ENCODE results near the gene TCFL5. TPM values are rescaled to one million over a fixed set of nuclear protein-coding genes. Genes with fewer than 3 reads are reported as not detected.

TCFL5 gene
- total and polyA plus RNA-seq, 2 donors (not counting 3 experiments of a cell fraction or from before 2014, with no cell fraction given): 4.4 to 11.1 TPM

DNA sequence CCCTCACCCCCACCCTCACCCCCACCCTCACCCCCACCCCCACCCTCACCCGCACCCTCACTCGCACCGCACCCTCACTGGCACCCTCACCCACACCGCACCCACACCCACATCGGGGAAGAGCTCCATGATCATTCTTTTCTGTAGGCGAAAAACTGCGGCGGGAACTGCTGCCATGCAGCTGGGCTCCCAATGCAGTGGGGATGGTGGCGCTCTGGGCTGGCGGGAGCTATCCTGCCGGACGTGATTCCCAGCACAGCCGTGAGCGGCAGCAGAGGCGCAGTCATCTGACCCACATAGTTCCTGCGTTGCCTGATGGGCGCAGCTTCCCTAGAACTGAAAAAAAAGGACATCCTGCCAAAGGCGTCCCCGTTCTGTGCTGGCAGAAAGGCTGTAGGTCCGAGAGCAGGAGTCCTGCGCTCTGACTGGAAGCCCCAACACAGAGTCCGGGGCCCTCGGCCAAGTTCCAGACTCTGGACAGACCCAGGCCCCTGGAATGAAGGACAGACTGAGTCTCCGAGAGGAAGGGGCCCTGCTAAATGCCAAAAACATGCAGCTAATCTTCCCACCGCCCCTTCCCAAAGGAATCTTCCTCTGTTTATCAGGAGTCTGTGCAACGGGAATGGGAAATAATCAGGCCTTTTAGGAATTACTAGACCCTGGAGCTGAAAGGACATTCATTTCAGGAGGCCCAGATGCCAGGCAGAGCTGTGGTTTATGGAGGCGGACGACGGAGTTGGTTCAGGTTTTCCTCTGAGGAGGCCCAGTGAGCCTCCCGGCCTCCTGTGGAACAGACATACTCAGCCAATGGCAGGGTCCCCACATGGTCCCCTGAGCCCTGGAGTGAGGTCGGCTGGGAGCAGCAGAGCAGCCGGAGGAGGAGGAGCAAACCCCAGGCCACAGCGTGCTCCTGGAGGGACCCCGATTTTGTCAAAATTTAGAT is 14.1 kb upstream of the TCFL5 start:
- ChIA-PET POLR2A (no interaction called here), CTCF (interaction anchor here (0.7 to 4.9 kb wide), 22 partner anchors 8 to 348 kb away, joined by 3 to 38 read pairs (median 4); partner anchors contain the start of genes COL9A3, GID8 and TCFL5)
- dilution Hi-C loops (cut with MboI; ENCODE audit: extremely low pct_ligation_motif_present, low sequenced_read_pairs) (no loop called here), intact Hi-C loops (cut with micrococcal nuclease) (no loop called here)
- no peaks in the 10 kb centered on the region for H3K79me2 ChIP-seq (ENCODE audit: control insufficient read depth, insufficient read depth, low read length)
- no peak overlapping the region for H3K27ac ChIP-seq (ENCODE audit: insufficient read depth, low read depth, low read length)
- peaks cover 0 to 3% of the 10 kb centered on the region in 2 experiments for H3K27me3 ChIP-seq (ENCODE audit: control insufficient read depth in 2 of 2, insufficient read depth in 2 of 2, low read length in 2 of 2)
- H4K20me1 ChIP-seq (replicated peaks; ENCODE audit: control insufficient read depth, extremely low read depth, insufficient read depth, low read length): no peaks in the 10 kb centered on the region
- no peaks in the 10 kb centered on the region for H3K9me1 ChIP-seq (replicated peaks; ENCODE audit: control insufficient read depth, extremely low read depth, insufficient read depth, low read length)
- no peak overlapping the region for H3K4me3 ChIP-seq (replicated peaks in 1 of 3; ENCODE audit: insufficient read depth in 1 of 3, low read depth in 1 of 3, low read length in 3 of 3)
- DNase-seq (ENCODE audit: low read depth, low spot score) (peak; percentile 77), FAIRE-seq (peak; percentile 87)
- no peak overlapping the region for H3K4me2 ChIP-seq (ENCODE audit: insufficient read depth, low read length)
- H3K4me1 ChIP-seq (ENCODE audit: control insufficient read depth, extremely low read depth, insufficient read depth, low read length): peaks cover 9% of the 10 kb centered on the region
- H2AFZ ChIP-seq (ENCODE audit: low read depth, low read length): peak overlapping the region; percentile 9
- no peak overlapping the region for H3K9ac ChIP-seq (replicated peaks; ENCODE audit: extremely low read depth, insufficient read depth, low read length)
- H3K9me3 ChIP-seq (replicated peaks; ENCODE audit: control insufficient read depth, insufficient read depth, low read length): no peaks in the 10 kb centered on the region
- no peak for TF ChIP-seq POLR2A (IDR thresholded peaks at IDR 0.05; ENCODE audit: low read depth, low read length)
- TF ChIP-seq, protein P1, sequence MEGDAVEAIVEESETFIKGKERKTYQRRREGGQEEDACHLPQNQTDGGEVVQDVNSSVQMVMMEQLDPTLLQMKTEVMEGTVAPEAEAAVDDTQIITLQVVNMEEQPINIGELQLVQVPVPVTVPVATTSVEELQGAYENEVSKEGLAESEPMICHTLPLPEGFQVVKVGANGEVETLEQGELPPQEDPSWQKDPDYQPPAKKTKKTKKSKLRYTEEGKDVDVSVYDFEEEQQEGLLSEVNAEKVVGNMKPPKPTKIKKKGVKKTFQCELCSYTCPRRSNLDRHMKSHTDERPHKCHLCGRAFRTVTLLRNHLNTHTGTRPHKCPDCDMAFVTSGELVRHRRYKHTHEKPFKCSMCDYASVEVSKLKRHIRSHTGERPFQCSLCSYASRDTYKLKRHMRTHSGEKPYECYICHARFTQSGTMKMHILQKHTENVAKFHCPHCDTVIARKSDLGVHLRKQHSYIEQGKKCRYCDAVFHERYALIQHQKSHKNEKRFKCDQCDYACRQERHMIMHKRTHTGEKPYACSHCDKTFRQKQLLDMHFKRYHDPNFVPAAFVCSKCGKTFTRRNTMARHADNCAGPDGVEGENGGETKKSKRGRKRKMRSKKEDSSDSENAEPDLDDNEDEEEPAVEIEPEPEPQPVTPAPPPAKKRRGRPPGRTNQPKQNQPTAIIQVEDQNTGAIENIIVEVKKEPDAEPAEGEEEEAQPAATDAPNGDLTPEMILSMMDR (IDR thresholded peaks at IDR 0.05; ENCODE audit: extremely low read depth in 1 of 2, insufficient read depth in 1 of 2, low read depth in 1 of 2, low read length in 2 of 2): peak; percentile 23 to 62
- peaks cover 0 to 1% of the 10 kb centered on the region in 2 experiments for H3K36me3 ChIP-seq (ENCODE audit: control insufficient read depth in 2 of 2, extremely low read depth in 1 of 2, insufficient read depth in 2 of 2, low read length in 2 of 2)
- BruUV-seq (replicated peaks): no TSS peak

DNA sequence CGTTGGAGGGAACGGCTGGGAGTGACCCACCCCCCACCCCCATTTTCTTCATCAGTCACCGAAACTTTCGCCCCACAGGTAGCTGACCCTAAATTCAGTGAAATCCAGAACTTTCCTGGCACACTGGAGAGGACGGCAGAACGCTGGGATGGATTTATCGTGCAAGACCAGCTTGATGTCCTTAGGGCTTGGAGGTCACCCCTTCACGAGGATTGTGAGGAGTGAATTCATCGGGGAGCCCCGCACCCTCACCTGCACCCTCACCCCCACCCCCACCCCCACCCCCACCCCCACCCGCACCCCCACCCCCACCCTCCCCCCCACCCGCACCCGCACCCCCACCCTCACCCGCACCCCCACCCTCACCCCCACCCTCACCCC is 13.3 kb upstream of the TCFL5 start:
- Histone ChIP-seq H3K79me2 (ENCODE audit: control insufficient read depth, insufficient read depth, low read length) (no peaks in the 10 kb centered on the region), H3K4me1 (ENCODE audit: control insufficient read depth, extremely low read depth, insufficient read depth, low read length) (peaks cover 9% of the 10 kb centered on the region), H3K4me3 (replicated peaks in 1 of 3; ENCODE audit: insufficient read depth in 1 of 3, low read depth in 1 of 3, low read length in 3 of 3) (no peak overlapping the region), H3K4me2 (ENCODE audit: insufficient read depth, low read length) (no peak overlapping the region), H3K27me3 (ENCODE audit: control insufficient read depth in 2 of 2, insufficient read depth in 2 of 2, low read length in 2 of 2) (peaks cover 0 to 3% of the 10 kb centered on the region in 2 experiments), H3K9me3 (replicated peaks; ENCODE audit: control insufficient read depth, insufficient read depth, low read length) (no peaks in the 10 kb centered on the region), H3K9ac (replicated peaks; ENCODE audit: extremely low read depth, insufficient read depth, low read length) (no peak overlapping the region), H3K9me1 (replicated peaks; ENCODE audit: control insufficient read depth, extremely low read depth, insufficient read depth, low read length) (no peaks in the 10 kb centered on the region), H2AFZ (ENCODE audit: low read depth, low read length) (no peak overlapping the region), H4K20me1 (replicated peaks; ENCODE audit: control insufficient read depth, extremely low read depth, insufficient read depth, low read length) (no peaks in the 10 kb centered on the region), H3K27ac (ENCODE audit: insufficient read depth, low read depth, low read length) (no peak overlapping the region), H3K36me3 (ENCODE audit: control insufficient read depth in 2 of 2, extremely low read depth in 1 of 2, insufficient read depth in 2 of 2, low read length in 2 of 2) (no peaks in the 10 kb centered on the region)
- DNase-seq (ENCODE audit: low read depth, low spot score) (no peak), FAIRE-seq (no peak)
- ChIA-PET POLR2A (no interaction called here), CTCF (interaction anchor here (0.7 to 4.9 kb wide), 19 partner anchors 7 to 348 kb away, joined by 3 to 38 read pairs (median 4); partner anchors contain the start of genes COL9A3, GID8 and TCFL5)
- no TSS peak for BruUV-seq (replicated peaks)
- intact Hi-C loops (cut with micrococcal nuclease) (no loop called here), dilution Hi-C loops (cut with MboI; ENCODE audit: extremely low pct_ligation_motif_present, low sequenced_read_pairs) (no loop called here)
- no peak for TF ChIP-seq MYC (IDR thresholded peaks at IDR 0.05; ENCODE audit: low read depth, low read length)
- no peak for TF ChIP-seq JUN (IDR thresholded peaks at IDR 0.05; ENCODE audit: borderline replicate concordance, insufficient read depth, insufficient read length, low read depth)
- TF ChIP-seq POLR2AphosphoS5 (IDR thresholded peaks at IDR 0.05; ENCODE audit: insufficient read depth, low read depth, low read length): no peak
- no peak for TF ChIP-seq GATA2 (IDR thresholded peaks at IDR 0.05; ENCODE audit: insufficient read depth, insufficient read length, low read depth, low read length)
- TF ChIP-seq POLR2A (IDR thresholded peaks at IDR 0.05; ENCODE audit: low read depth, low read length): no peak
- TF ChIP-seq, protein P2, sequence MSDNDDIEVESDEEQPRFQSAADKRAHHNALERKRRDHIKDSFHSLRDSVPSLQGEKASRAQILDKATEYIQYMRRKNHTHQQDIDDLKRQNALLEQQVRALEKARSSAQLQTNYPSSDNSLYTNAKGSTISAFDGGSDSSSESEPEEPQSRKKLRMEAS (IDR thresholded peaks at IDR 0.05; ENCODE audit: insufficient read depth, insufficient read length): no peak
- TF ChIP-seq, protein P1 (IDR thresholded peaks at IDR 0.05; ENCODE audit: extremely low read depth in 1 of 2, insufficient read depth in 1 of 2, low read depth in 1 of 2, low read length in 2 of 2): no peak
- TF ChIP-seq FOS (IDR thresholded peaks at IDR 0.05; ENCODE audit: borderline replicate concordance, insufficient read depth, low read length): no peak
- no peak for TF ChIP-seq EZH2 (IDR thresholded peaks at IDR 0.05; ENCODE audit: borderline replicate concordance, low read depth, low read length, severe bottlenecking)

All from endothelial cell of umbilical vein (primary cell).